GM18517 (cell line): ENCODE results near the gene C11orf16.
"Not testable (repeated sequence)": the region's sequence is repeated elsewhere in the genome, so short reads cannot be mapped to it uniquely, and the experiment has no call there.

Experiments used
- ATAC-seq: cut with Tn5 transposase; IDR thresholded peaks from one replicate; pipeline ENCODE4 v1.9.1; 2021; ENCODE audit warnings: mild to moderate bottlenecking, moderate library complexity; ENCODE audit not compliant: unreplicated experiment

C11orf16 gene

GRCh38 chr11:8932564-8933180, at the start of gene C11orf16:
TSS of gene C11orf16 (minus strand) at chr11:8932947. CDS start at chr11:8932308, 639 bp downstream.
- no peak for ATAC-seq

GRCh38 chr11:8980485-8980884, 47.7 kb upstream of the C11orf16 start:
- ATAC-seq: no peak

- ATAC-seq: not testable (repeated sequence)
Measured at GRCh38 chr11:8979365-8979764, 46.6 kb upstream of the C11orf16 start.

- no peak for ATAC-seq
Measured at GRCh38 chr11:8973121-8973520, 40.4 kb upstream of the C11orf16 start.

- ATAC-seq: no peak
Measured at GRCh38 chr11:8971924-8972316, 39.2 kb upstream of the C11orf16 start.

GRCh38 chr11:8971196-8971923, 38.6 kb upstream of the C11orf16 start:
- ATAC-seq: no peak

GRCh38 chr11:8967184-8967583, 34.4 kb upstream of the C11orf16 start:
- no peak for ATAC-seq

GRCh38 chr11:8964324-8965320, 31.9 kb upstream of the C11orf16 start, which contains the start of gene TMEM9B:
TSS of gene TMEM9B (minus strand) at chr11:8964442. CDS start at chr11:8964313, 129 bp downstream.
- ATAC-seq: peak; percentile 66

- peak; percentile 63 for ATAC-seq
Measured at GRCh38 chr11:8963569-8964323, 31.0 kb upstream of the C11orf16 start.

GRCh38 chr11:8962841-8963240, 30.1 kb upstream of the C11orf16 start:
- ATAC-seq: no peak

GRCh38 chr11:8961401-8961800, 28.7 kb upstream of the C11orf16 start:
- ATAC-seq: no peak

- ATAC-seq: peak; percentile 55
Measured at GRCh38 chr11:8959546-8960166, 26.9 kb upstream of the C11orf16 start.

- ATAC-seq: no peak
Measured at GRCh38 chr11:8956860-8957259, 24.1 kb upstream of the C11orf16 start.

GRCh38 chr11:8948886-8949285, 16.1 kb upstream of the C11orf16 start:
- no peak for ATAC-seq

- no peak for ATAC-seq
Measured at GRCh38 chr11:8947230-8947943, 14.6 kb upstream of the C11orf16 start.

- ATAC-seq: no peak
Measured at GRCh38 chr11:8942518-8943066, 9.8 kb upstream of the C11orf16 start, which contains the start of gene ASCL3. TSS of gene ASCL3 (minus strand) at chr11:8943016. CDS start at chr11:8938161, 4,855 bp downstream.

GRCh38 chr11:8941341-8942103, 8.8 kb upstream of the C11orf16 start:
- no peak for ATAC-seq

GRCh38 chr11:8937659-8938058, 4.9 kb upstream of the C11orf16 start:
- no peak for ATAC-seq
